ENCODE results near the gene USP15. TPM values are rescaled to one million over a fixed set of nuclear protein-coding genes. Genes with fewer than 3 reads are reported as not detected.

USP15 gene
- total RNA-seq, 1 donor from 2014 or later: 58.0 TPM

DNA sequence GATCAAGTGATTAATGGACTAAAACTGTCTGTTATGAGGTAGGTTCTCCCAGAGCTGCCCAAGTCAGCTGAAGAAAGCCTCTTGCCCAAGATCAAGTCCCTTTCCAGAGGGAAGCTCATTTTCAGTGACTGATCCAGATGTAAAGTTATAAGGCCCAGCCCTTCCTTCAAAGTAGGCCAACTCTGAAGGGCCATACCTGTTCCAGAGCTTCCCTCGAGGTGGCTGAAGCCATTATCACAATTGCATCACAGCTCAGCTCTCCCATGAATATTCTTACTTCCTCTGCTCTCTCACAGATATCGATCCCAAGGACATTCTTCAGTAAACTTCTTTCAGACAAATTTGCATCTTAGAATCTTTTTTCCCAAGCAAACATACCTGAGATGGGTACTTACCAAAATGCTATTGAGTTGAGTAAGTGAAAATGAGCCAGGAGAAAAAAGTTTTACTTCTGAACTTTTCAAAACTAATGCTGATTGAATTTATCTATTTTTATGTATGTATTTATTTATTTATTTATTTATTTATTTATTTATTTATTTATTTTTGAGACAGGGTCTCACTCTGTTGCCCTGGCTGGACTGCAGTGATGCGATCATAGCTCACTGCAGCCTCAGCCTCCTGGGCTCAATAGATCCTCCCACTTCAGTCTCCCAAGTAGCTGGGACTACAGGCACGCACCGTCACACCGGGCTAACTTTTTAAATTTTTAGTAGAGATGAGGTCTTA, 42.6 kb upstream of the USP15 start:
- intact Hi-C loops (cut with micrococcal nuclease): no loop called here
- TF ChIP-seq, protein P1, sequence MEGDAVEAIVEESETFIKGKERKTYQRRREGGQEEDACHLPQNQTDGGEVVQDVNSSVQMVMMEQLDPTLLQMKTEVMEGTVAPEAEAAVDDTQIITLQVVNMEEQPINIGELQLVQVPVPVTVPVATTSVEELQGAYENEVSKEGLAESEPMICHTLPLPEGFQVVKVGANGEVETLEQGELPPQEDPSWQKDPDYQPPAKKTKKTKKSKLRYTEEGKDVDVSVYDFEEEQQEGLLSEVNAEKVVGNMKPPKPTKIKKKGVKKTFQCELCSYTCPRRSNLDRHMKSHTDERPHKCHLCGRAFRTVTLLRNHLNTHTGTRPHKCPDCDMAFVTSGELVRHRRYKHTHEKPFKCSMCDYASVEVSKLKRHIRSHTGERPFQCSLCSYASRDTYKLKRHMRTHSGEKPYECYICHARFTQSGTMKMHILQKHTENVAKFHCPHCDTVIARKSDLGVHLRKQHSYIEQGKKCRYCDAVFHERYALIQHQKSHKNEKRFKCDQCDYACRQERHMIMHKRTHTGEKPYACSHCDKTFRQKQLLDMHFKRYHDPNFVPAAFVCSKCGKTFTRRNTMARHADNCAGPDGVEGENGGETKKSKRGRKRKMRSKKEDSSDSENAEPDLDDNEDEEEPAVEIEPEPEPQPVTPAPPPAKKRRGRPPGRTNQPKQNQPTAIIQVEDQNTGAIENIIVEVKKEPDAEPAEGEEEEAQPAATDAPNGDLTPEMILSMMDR (IDR thresholded peaks at IDR 0.05; ENCODE audit: borderline replicate concordance): no peak
- H3K36me3 ChIP-seq: no peaks in the 10 kb centered on the region
- H3K4me1 ChIP-seq: no peaks in the 10 kb centered on the region
- H3K27me3 ChIP-seq (ENCODE audit: low read depth): no peaks in the 10 kb centered on the region
- H3K4me3 ChIP-seq: no peak overlapping the region
- DNase-seq: no peak
- no peak overlapping the region for H3K27ac ChIP-seq (replicated peaks)
- no peaks in the 10 kb centered on the region for H3K9me3 ChIP-seq (replicated peaks)

DNA sequence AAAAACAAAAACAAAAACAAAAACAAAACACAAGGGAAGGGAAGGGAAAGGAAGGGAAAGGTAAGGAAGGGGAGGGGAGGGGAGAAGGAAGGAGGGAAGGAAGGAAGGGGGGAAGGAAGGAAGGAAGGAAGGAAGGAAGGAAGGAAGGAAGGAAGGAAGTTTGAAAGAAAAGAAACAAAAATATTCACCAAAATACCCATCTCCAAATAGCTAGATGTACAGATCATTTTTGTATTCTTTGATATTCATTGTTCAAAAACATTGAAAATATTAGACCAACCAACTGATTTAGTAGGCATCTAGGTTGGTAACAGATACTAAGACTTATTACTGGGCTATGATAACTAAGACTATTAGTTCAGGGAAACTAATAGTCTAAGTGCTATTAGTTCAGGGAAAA, 39.1 kb upstream of the USP15 start:
- Histone ChIP-seq H3K27me3 (ENCODE audit: low read depth) (no peaks in the 10 kb centered on the region), H3K36me3 (no peaks in the 10 kb centered on the region), H3K27ac (replicated peaks) (no peak overlapping the region), H3K4me1 (no peaks in the 10 kb centered on the region), H3K4me3 (no peak overlapping the region), H3K9me3 (replicated peaks) (no peaks in the 10 kb centered on the region)
- TF ChIP-seq, protein P1 (IDR thresholded peaks at IDR 0.05; ENCODE audit: borderline replicate concordance): no peak
- intact Hi-C loops (cut with micrococcal nuclease): no loop called here
- no peak for DNase-seq

DNA sequence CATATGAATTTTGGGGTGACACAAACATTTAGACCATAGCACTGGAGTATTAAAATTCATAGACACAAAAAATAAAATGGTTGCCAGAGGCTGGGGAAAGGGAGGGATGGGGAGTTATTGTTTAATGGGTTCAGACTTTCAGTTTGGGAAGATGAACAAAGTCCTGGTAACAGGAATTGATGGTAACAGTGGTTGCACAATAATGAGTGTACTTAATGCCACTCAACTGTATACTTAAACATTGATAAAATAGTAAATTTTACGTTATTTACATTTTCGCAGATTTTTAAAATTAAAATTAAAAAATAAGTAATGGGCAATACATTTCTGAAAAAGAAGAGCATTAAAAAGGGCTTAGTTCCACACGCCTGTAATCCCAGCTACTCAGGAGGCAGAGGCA, 35.6 kb upstream of the USP15 start:
- H3K27me3 ChIP-seq (ENCODE audit: low read depth): no peaks in the 10 kb centered on the region
- H3K27ac ChIP-seq (replicated peaks): no peak overlapping the region
- TF ChIP-seq, protein P1 (IDR thresholded peaks at IDR 0.05; ENCODE audit: borderline replicate concordance): no peak
- no peak overlapping the region for H3K4me3 ChIP-seq
- no peak for DNase-seq
- intact Hi-C loops (cut with micrococcal nuclease): no loop called here
- H3K4me1 ChIP-seq: no peaks in the 10 kb centered on the region
- H3K9me3 ChIP-seq (replicated peaks): no peaks in the 10 kb centered on the region
- H3K36me3 ChIP-seq: no peaks in the 10 kb centered on the region

DNA sequence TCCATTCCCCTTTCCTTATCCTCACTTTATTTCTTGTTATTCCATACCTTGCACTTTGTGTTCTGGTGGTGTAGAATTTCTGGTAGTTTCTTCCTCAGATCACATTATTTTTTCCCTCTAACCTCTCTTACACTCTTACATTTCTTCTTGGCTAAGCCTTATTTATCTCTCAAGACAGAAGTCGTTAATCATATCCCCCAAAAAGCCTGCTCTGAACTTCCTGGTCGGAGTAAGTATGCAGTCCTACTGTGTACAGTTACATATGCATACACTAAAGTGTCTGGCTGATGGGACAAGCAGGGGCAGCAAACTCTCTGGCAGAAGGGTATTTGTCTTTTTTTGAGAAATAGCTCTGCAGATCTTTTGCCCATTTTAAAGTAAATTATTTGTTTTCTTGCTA, 33.1 kb upstream of the USP15 start:
- intact Hi-C loops (cut with micrococcal nuclease): no loop called here
- Histone ChIP-seq H3K27ac (replicated peaks) (no peak overlapping the region), H3K4me3 (no peak overlapping the region), H3K4me1 (no peaks in the 10 kb centered on the region), H3K9me3 (replicated peaks) (no peaks in the 10 kb centered on the region), H3K27me3 (ENCODE audit: low read depth) (no peaks in the 10 kb centered on the region), H3K36me3 (no peaks in the 10 kb centered on the region)
- no peak for DNase-seq
- TF ChIP-seq, protein P1 (IDR thresholded peaks at IDR 0.05; ENCODE audit: borderline replicate concordance): no peak

DNA sequence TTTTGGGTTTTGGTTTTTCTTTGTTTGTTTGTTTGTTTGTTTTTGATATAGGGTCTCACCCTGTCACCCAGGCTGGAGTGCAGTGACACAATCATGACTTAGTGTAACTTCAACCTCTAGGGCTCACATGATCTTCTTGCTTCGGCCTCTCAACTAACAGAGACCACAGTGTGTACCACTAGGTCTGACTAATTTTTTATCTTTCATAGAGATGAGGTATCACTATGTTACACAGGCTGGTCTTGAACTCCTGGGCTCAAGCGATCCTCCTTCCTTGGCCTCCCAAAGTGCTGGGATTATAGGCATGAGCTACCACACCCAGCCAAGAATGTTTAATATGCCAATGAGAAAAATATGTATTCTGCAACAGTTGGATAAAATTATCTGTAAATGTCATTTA, 29.6 kb upstream of the USP15 start:
- H3K4me3 ChIP-seq: no peak overlapping the region
- intact Hi-C loops (cut with micrococcal nuclease): no loop called here
- H3K27ac ChIP-seq (replicated peaks): no peak overlapping the region
- no peaks in the 10 kb centered on the region for H3K36me3 ChIP-seq
- TF ChIP-seq, protein P1 (IDR thresholded peaks at IDR 0.05; ENCODE audit: borderline replicate concordance): no peak
- DNase-seq: no peak
- no peaks in the 10 kb centered on the region for H3K27me3 ChIP-seq (ENCODE audit: low read depth)
- H3K4me1 ChIP-seq: no peaks in the 10 kb centered on the region
- H3K9me3 ChIP-seq (replicated peaks): no peaks in the 10 kb centered on the region

Measured in left ventricle myocardium inferior (tissue), 1 donor.